ENCODE measurements around the gene SPATA33. TPM values are rescaled to one million over a fixed set of nuclear protein-coding genes. Genes with fewer than 3 reads are reported as not detected.
"Not testable (repeated sequence)": the region's sequence is repeated elsewhere in the genome, so short reads cannot be mapped to it uniquely, and the experiment has no call there.

SPATA33 gene
- total RNA-seq, 1 donor from 2014 or later: 12.3 TPM

GRCh38 chr16:89688395-89688794 is 30.8 kb downstream of the SPATA33 start:
- no peak overlapping the region for H2AFZ ChIP-seq (ENCODE audit: low read depth, low read length)
- H3K4me3 ChIP-seq (ENCODE audit: insufficient read depth, low read depth, low read length): no peak overlapping the region
- peaks cover 10% of the 10 kb centered on the region for H3K4me1 ChIP-seq (ENCODE audit: insufficient read depth, low read length)
- peaks cover 3% of the 10 kb centered on the region for H3K9me3 ChIP-seq (ENCODE audit: insufficient read depth, low read depth, low read length)
- Mint-ChIP-seq H3K36me3 (ENCODE audit: low read depth, unreplicated experiment) (peaks cover 20% of the 10 kb centered on the region), H3K27me3 (ENCODE audit: low read depth, unreplicated experiment) (no peaks in the 10 kb centered on the region), H3K4me3 (ENCODE audit: unreplicated experiment) (peak overlapping the region; percentile 64), H3K27ac (ENCODE audit: unreplicated experiment) (peak overlapping the region; percentile 41), H3K4me1 (ENCODE audit: low read depth, unreplicated experiment) (peaks cover 4% of the 10 kb centered on the region), H3K9me3 (ENCODE audit: unreplicated experiment) (peaks cover 15% of the 10 kb centered on the region)
- no peak overlapping the region for H3K27ac ChIP-seq (ENCODE audit: low read depth, low read length)
- TF ChIP-seq EZH2 (IDR thresholded peaks at IDR 0.05; ENCODE audit: insufficient read depth, low read length) (no peak), CTCF (IDR thresholded peaks at IDR 0.05; ENCODE audit: insufficient read depth, low read depth, low read length) (no peak)
- H3K36me3 ChIP-seq (ENCODE audit: insufficient read depth, low read length): peaks cover 8% of the 10 kb centered on the region
- H3K4me2 ChIP-seq (ENCODE audit: low read length): no peak overlapping the region
- peaks cover 25% of the 10 kb centered on the region for H3K79me2 ChIP-seq (ENCODE audit: insufficient read depth, low read length)
- H3K27me3 ChIP-seq (ENCODE audit: insufficient read depth, low read length): no peaks in the 10 kb centered on the region
- DNase-seq (ENCODE audit: low read depth) (no peak), FAIRE-seq (no peak)
- H3K9ac ChIP-seq (ENCODE audit: low read length): no peak overlapping the region
- peaks cover 14% of the 10 kb centered on the region for H4K20me1 ChIP-seq (ENCODE audit: insufficient read depth, low read length)

GRCh38 chr16:89689142-89689541 is 31.5 kb downstream of the SPATA33 start:
- no peak for TF ChIP-seq CTCF (IDR thresholded peaks at IDR 0.05; ENCODE audit: insufficient read depth, low read depth, low read length)
- no peak for TF ChIP-seq EZH2 (IDR thresholded peaks at IDR 0.05; ENCODE audit: insufficient read depth, low read length)
- peaks cover 10% of the 10 kb centered on the region for H3K4me1 ChIP-seq (ENCODE audit: insufficient read depth, low read length)

GRCh38 chr16:89689621-89690020 is 32.0 kb downstream of the SPATA33 start:
- Histone ChIP-seq H3K4me1 (ENCODE audit: insufficient read depth, low read length) (peaks cover 10% of the 10 kb centered on the region), H4K20me1 (ENCODE audit: insufficient read depth, low read length) (peaks cover 20% of the 10 kb centered on the region), H3K36me3 (ENCODE audit: insufficient read depth, low read length) (peaks cover 12% of the 10 kb centered on the region), H3K79me2 (ENCODE audit: insufficient read depth, low read length) (peaks cover 25% of the 10 kb centered on the region)
- not testable (repeated sequence) for H3K4me2 ChIP-seq (ENCODE audit: low read length); H3K9ac ChIP-seq (ENCODE audit: low read length); H3K4me3 Mint-ChIP-seq (ENCODE audit: unreplicated experiment); H3K4me3 ChIP-seq (ENCODE audit: insufficient read depth, low read depth, low read length); DNase-seq (ENCODE audit: low read depth); H3K27me3 ChIP-seq (ENCODE audit: insufficient read depth, low read length); H3K27me3 Mint-ChIP-seq (ENCODE audit: low read depth, unreplicated experiment); H3K9me3 ChIP-seq (ENCODE audit: insufficient read depth, low read depth, low read length); H3K27ac Mint-ChIP-seq (ENCODE audit: unreplicated experiment); H3K27ac ChIP-seq (ENCODE audit: low read depth, low read length); H3K9me3 Mint-ChIP-seq (ENCODE audit: unreplicated experiment); H3K4me1 Mint-ChIP-seq (ENCODE audit: low read depth, unreplicated experiment); FAIRE-seq; H2AFZ ChIP-seq (ENCODE audit: low read depth, low read length)
- peaks cover 20% of the 10 kb centered on the region for H3K36me3 Mint-ChIP-seq (ENCODE audit: low read depth, unreplicated experiment)

More at GRCh38 chr16:89689142-89689541, 31.5 kb downstream of the SPATA33 start:
- no peaks in the 10 kb centered on the region for H3K27me3 Mint-ChIP-seq (ENCODE audit: low read depth, unreplicated experiment)
- H3K4me3 Mint-ChIP-seq (ENCODE audit: unreplicated experiment): no peak overlapping the region
- Histone ChIP-seq H2AFZ (ENCODE audit: low read depth, low read length) (no peak overlapping the region), H3K36me3 (ENCODE audit: insufficient read depth, low read length) (peaks cover 12% of the 10 kb centered on the region), H3K9me3 (ENCODE audit: insufficient read depth, low read depth, low read length) (peaks cover 3% of the 10 kb centered on the region), H3K4me3 (ENCODE audit: insufficient read depth, low read depth, low read length) (no peak overlapping the region), H3K27me3 (ENCODE audit: insufficient read depth, low read length) (no peaks in the 10 kb centered on the region), H4K20me1 (ENCODE audit: insufficient read depth, low read length) (peaks cover 17% of the 10 kb centered on the region), H3K9ac (ENCODE audit: low read length) (no peak overlapping the region), H3K4me2 (ENCODE audit: low read length) (no peak overlapping the region), H3K79me2 (ENCODE audit: insufficient read depth, low read length) (peaks cover 25% of the 10 kb centered on the region), H3K27ac (ENCODE audit: low read depth, low read length) (no peak overlapping the region)
- peaks cover 23% of the 10 kb centered on the region for H3K36me3 Mint-ChIP-seq (ENCODE audit: low read depth, unreplicated experiment)
- no peak for DNase-seq (ENCODE audit: low read depth)
- H3K9me3 Mint-ChIP-seq (ENCODE audit: unreplicated experiment): peaks cover 12% of the 10 kb centered on the region
- H3K4me1 Mint-ChIP-seq (ENCODE audit: low read depth, unreplicated experiment): peaks cover 4% of the 10 kb centered on the region
- H3K27ac Mint-ChIP-seq (ENCODE audit: unreplicated experiment): no peak overlapping the region
- FAIRE-seq: no peak

All from astrocyte (in vitro differentiated cells and primary cell).